ENCODE data around the gene TBC1D28.
"Not testable (repeated sequence)": the region's sequence is repeated elsewhere in the genome, so short reads cannot be mapped to it uniquely, and the experiment has no call there.

- not testable (repeated sequence) for TF ChIP-seq CTCF (IDR thresholded peaks at IDR 0.05); EZH2 (IDR thresholded peaks at IDR 0.05; ENCODE audit: borderline replicate concordance, insufficient read depth, low read depth, low read length, poor library complexity, severe bottlenecking)
Observed at GRCh38 chr17:18661924-18662624, 17.9 kb upstream of the TBC1D28 start.
